ENCODE data around the gene SLC4A3.

SLC4A3 gene

DNA sequence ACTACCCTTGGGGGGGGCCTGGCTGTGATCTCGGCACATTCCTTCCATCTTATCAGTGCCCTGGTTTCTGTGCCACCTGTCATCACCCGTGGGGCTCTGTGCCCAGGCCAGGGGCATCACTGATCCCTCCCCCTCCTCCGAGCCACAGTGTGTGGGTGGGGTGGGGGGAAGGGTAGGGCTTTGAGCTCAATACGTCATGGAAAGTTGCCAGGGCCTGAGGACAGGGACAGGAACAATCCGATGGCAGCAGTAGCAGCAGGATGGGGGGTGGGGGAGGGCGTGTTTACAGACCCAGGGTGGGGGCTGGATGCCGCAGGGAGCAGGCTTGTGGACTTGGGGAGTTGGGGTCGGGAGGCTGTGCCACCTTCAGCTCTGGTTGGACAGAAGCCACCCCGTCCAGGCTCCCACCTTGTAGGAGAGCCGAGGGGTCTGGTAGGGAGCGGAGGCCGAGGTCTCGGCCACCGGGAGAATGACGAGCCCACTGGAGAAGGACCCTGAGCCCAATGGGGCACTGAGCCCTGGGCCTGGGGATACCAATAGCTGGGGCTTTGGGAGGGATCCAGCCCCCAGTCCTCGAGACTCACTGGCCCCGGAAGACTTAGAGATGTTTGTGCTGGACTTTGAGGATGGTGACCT lies 3.5 kb downstream of the SLC4A3 start:
- in situ Hi-C loops (cut with HindIII; ENCODE audit: low sequenced_read_pairs): no loop called here

DNA sequence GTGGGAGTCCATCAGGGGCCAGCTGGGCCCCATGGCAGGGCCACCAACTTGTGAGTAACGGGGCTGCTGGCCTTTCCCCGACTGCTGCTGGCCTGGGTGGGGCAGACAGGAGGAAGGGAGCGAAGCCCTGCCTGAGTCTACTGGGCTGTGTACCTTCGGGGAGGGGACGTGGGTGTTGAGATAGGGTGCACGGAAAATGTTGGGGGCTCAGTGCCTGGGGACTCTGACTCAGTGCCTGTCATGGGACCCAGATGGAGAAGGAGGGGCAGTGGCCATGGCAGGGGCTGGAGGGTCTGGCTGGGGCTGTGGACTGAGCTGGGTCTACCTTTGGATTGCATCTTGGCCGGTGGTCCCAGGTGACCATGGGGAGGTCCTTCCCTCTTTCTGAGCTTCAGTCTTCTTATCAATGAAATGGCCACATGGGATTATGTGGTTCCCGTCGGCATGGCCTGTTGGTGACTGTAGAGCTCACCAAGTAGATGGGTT lies 4.0 kb downstream of the SLC4A3 start:
- in situ Hi-C loops (cut with HindIII; ENCODE audit: low sequenced_read_pairs): no loop called here

DNA sequence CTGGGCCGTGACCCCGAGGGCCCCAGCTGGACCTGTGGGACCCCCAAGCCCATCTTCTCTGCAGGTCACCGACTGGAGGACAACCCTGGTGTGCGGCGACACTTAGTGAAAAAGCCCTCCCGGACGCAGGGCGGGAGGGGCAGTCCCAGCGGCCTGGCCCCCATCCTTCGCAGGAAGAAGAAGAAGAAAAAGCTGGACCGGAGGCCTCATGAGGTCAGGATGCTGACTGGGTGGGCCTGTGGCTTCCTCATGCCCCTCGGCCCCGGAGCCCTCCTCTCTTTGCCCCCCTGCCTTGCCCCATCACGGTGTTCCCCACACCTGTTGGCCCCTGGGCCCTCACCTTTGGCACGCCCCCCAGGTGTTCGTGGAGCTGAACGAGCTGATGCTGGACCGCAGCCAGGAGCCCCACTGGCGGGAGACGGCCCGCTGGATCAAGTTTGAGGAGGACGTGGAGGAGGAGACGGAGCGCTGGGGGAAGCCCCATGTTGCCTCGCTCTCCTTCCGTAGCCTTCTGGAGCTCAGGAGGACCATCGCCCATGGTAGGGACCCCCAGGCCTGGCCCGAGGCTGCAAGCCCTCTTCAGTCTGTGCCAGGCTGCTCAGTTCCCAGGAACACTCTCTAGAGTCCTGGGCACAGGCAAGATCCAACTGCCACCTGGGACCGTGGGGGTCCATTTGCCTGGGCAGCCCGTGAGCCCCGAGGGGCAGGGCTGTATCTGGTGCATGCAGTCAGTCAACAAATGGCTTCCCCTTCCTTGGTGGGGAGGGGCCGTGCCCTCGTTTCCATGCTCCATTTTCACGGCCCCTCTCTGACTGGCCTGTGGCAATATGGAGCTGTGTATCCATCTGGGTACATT lies 4.7 kb downstream of the SLC4A3 start:
- in situ Hi-C loops (cut with HindIII; ENCODE audit: low sequenced_read_pairs): no loop called here

DNA sequence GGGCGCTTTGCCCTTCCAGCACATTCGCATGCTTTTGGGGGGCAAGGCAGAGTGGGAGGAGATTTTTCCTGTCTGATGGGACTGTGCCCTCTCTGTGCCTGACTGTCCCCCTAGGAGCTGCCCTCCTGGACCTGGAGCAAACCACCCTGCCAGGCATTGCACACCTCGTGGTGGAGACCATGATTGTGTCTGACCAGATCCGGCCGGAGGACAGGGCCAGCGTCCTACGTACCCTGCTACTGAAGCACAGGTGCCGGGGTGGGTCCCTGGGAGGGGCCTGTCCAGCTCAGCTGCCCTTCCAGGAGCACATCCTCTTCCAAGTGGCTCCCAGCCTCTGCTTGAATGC lies 5.3 kb downstream of the SLC4A3 start:
- in situ Hi-C loops (cut with HindIII; ENCODE audit: low sequenced_read_pairs): no loop called here

DNA sequence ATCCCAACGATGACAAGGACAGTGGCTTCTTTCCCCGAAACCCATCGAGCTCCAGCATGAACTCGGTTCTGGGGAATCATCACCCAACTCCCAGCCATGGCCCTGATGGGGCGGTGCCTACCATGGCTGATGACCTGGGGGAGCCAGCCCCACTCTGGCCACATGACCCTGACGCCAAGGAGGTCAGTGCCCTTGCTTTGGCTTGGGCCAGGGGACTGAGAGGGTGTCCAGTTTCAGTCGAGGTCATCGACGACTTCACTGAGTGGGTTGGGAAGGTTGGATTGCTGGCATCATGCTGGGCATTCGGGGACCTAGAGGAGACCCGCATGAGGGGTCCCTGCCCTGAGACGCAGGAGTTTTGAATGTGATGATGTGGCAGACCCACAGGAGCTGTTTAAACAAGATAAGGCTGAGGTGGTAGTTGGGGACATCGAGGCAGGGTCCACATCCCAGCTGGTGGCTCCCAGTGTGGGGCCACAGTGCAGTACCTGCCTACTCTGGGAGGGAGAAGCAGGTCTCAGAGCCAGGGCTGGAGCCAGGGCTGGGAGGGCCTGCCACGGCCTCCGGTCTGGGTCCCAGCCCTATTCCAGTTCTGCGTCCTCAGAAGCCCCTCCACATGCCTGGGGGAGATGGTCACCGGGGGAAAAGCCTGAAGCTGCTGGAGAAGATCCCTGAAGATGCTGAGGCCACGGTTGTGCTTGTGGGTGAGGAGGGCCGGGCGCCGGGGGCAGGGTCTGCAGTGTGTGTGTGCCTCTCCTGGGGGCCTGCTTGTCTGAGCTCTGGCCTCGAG lies 6.0 kb downstream of the SLC4A3 start:
- in situ Hi-C loops (cut with HindIII; ENCODE audit: low sequenced_read_pairs): no loop called here

DNA sequence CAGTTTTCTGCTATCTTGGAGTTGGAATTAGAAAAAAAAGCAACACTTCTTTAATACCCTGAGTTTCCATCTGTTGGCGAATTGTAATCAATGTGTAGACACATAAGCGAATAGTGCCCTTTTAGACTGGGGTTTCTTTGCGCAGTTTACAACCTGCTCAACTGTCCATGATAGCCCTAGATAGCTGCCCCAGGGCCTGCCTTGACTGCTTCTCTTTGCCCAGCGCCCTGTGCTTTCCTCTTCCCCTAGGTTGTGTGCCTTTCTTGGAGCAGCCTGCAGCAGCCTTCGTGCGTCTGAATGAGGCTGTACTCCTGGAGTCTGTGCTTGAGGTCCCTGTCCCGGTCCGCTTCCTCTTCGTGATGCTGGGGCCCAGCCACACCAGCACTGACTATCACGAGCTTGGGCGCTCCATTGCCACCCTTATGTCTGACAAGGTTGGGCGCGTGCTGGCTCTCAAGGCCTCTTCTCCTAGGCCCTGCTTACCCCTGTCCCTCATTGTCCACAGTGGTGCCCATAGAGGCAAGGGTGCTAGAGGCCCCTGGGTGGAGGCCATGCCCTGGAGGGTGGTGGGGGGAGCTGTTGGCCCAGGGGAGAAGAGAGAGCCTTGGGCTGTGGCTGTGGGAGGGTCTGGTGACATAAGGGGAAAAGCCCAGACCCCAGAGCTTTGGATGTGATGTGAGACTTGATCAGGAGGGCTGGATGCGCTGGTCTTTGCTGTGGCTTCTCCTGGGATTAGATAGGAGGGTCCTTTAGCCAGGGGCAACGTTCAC lies 6.9 kb downstream of the SLC4A3 start:
- in situ Hi-C loops (cut with HindIII; ENCODE audit: low sequenced_read_pairs): no loop called here

DNA sequence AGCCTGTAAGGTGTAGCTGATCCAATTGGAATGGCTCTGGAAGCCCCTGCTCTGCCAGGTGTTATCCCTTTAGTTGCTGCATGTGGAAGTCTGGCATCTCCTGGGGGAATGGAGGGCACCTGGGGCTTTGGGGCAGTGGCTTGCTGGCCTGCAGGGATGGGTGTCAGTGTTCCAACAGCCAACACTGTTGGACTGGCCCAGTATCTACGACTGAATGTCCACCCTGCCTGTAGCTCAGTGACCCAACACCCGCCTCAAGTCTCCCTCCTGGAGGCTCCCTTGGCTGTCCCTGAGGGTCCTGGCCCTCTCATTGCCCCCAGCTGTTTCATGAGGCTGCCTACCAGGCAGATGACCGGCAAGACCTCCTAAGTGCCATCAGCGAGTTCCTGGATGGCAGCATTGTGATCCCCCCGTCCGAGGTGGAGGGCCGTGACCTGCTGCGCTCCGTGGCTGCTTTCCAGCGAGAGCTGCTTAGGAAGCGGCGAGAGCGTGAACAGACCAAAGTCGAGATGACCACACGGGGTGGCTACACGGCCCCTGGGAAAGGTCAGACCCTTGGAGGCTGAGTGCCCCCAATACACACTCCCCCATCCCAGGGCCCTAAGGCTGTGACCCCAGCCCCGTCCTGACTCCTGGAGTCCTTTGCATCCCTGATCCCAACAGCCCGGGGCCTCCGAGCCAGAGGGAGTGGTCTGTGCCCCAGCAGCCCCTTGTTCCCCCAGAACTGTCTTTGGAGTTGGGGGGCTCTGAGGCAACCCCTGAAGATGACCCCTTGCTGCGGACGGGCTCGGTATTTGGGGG lies 7.7 kb downstream of the SLC4A3 start:
- in situ Hi-C loops (cut with HindIII; ENCODE audit: low sequenced_read_pairs): no loop called here

DNA sequence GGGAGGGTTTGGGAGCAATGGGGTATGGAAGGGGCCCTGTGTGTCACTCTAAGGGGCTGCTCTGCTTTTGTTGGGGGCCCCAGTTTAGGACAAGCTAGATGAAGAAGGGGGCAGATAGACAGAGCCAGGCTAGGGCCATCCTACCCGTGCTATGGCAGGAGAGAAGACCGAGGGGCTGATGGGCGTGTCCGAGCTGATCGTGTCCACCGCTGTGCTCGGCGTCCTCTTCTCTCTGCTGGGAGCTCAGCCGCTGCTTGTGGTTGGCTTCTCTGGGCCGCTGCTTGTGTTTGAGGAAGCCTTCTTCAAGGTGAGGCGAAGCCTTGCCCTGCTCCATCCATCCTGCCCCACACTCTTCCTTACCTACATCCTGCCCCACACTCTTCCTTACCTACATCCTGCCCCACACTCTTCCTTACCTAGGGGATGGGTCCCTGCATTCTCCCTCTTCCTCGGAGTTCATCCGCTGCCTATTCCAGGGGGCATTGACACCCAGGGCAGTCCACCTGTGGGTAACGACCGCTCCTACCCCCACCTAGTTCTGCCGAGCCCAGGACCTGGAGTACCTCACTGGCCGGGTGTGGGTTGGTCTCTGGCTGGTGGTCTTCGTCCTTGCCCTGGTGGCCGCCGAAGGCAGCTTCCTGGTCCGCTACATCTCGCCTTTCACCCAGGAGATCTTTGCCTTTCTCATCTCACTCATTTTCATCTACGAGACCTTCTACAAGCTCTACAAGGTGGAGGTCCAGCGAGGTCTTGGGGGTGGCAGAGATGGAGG lies 8.9 kb downstream of the SLC4A3 start:
- in situ Hi-C loops (cut with HindIII; ENCODE audit: low sequenced_read_pairs): no loop called here

DNA sequence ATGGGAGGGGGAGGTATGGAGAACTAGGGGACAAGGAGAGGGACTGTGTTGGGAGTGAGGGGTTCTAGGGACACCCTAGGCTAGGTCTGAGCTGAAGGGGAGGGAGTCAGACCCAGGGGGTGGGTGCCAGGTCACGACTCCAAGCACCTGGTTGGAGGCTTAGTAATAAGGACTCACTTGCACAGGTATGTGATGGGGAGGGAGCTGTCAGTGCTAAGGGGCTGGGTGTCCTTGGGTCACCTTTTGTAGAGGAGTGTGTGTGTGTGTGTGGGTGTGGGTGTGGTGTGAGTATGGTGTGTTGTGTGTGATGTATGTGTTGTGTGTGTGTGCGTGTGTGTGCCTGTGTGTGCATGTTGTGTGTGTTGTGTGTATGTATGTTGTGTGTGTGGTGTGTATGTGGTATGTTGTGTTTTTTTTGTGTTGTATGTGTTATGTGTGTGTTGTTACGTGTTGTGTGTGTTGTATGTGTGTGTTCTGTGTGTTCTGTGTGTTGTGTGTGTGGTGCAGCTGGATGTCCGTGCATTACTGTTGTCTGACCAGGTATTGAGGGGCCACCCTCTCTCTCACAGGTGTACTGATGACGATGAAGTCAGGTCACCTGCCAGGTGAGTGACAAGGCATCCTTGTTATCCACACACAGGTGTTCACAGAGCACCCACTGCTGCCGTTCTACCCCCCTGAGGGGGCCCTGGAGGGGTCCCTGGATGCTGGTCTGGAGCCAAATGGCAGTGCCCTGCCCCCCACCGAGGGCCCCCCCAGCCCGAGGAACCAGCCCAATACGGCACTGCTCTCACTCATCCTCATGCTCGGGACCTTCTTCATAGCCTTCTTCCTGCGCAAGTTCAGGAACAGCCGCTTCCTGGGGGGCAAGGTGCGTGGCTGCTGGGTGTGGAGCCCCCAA lies 9.8 kb downstream of the SLC4A3 start:
- in situ Hi-C loops (cut with HindIII; ENCODE audit: low sequenced_read_pairs): no loop called here

DNA sequence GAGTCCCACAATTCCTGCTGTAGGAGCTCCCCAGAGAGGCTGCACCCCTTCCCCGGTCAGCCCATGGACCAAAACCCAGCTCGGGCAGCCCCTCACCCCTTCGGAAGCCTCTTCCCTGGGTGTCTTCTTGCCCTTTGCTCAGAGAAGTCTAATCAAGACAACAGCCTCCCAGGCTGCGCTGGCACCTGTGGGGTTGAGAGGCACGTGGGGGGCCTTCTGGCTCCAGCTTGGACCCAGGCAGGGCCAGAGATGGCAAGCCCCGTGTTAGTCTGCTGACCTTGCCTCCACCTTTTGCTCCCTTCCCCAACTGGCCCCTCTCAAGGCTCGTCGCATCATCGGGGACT lies 10.4 kb downstream of the SLC4A3 start:
- in situ Hi-C loops (cut with HindIII; ENCODE audit: low sequenced_read_pairs): no loop called here

DNA sequence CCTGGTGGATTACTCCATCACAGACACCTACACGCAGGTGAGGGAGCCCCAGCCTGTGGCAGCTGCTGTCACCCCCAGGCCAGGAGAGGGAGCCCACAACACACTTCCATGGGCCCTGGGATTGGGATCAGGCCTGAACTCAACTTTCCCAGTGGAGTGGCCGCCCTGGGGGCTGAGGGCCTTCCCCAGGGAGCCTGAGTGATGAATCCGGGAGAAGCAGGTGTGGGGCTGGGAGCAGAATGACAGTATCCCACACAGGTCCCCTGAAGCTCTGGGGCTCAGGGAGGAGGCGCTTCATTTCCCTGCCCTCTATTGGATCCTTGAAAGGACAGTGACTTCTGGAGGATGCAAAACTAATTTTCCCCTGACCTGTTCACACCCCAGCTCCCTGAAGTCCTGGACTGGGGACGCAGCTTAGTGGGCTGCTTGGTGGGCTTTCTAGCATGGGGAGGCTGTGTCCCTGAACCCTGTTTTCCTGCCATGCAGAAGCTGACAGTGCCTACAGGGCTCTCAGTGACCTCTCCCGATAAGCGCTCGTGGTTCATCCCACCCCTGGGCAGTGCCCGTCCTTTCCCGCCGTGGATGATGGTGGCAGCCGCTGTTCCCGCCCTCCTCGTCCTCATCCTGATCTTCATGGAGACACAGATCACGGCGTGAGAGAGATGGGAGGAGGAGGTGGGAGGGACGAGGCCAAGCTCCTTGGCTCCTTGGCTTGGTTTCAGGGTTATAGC lies 11.0 kb downstream of the SLC4A3 start:
- in situ Hi-C loops (cut with HindIII; ENCODE audit: low sequenced_read_pairs): no loop called here

DNA sequence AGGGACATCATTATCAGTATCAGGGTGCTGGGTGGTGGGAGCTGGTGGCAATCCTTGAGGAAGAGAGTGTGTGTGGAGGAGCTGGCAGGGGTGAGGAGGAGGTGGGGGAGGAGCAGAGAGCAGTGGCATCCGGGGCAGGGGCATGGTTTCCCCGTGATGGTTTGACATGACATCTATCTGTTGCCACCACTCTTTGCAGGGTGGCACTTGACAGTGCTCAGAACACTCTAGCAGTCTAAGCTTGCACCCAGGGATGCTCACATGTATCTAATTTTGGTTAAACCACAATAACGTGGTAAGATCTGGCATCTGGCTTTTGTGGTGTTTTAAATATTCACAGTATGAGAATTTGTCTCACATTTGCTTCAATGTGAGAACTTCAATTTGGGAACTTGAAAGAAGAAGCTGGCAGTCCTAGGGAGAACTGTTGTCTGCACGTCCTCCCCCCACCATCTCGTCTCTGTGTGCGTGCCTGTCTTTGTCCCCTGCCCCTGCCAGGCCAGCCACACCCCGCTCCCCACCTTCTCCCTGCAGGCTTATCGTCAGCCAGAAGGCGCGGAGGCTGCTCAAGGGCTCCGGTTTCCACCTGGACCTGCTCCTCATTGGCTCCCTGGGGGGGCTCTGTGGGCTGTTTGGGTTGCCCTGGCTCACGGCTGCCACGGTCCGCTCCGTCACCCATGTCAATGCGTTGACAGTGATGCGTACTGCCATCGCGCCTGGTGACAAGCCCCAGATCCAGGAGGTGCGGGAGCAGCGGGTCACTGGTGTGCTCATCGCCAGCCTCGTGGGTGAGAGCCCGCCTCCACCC lies 11.7 kb downstream of the SLC4A3 start:
- in situ Hi-C loops (cut with HindIII; ENCODE audit: low sequenced_read_pairs): no loop called here

DNA sequence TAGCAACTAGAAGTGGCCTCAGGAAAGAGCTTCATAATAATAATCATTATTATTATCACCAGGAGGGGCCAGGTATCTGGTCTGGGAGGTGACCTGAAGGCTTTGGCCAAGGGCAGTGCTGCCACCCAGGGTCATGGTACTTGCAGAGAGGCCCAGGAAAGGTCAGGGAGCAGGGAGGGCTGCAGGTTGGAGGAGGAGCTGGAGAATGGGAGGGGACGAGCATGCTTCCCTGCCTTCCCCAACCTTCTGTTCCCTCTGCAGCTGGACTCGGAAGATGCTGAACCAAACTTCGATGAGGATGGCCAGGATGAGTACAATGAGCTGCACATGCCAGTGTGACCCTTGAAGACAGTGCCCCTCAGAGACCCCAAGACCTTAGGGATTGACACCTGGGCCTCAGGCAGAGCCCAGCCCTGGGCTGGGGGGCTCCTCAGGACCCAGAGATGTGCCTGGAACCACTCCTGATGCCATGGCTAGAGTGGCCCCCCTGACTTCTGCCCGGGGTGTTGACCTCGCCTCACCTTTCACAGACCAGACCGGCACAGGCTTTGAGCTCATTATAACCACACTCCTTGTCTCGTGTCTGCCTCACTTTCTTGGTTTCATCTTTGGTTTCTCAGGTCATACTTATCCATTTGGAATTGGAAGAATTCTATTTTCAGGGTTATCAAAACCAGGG lies 14.1 kb downstream of the SLC4A3 start:
- in situ Hi-C loops (cut with HindIII; ENCODE audit: low sequenced_read_pairs): no loop called here

DNA sequence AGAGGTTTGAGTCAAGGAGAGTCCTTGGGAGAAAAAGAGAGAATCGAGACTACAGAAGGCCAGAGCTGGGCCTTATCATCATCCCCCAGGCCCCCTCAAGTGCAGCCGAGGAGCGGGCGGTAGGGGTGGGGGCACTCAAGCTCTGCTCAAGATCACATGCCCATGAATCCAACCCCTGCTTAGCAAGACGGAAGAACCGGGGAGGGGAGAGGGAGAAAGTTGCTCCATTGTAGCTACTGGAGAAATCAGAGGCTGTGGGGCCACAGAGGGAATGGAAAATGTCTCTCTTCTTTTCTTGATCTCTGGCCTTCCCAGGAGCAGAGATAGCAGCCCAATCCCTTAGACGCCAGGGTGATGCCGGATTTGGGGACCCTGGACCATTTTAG lies 14.6 kb downstream of the SLC4A3 start:
- in situ Hi-C loops (cut with HindIII; ENCODE audit: low sequenced_read_pairs): no loop called here

DNA sequence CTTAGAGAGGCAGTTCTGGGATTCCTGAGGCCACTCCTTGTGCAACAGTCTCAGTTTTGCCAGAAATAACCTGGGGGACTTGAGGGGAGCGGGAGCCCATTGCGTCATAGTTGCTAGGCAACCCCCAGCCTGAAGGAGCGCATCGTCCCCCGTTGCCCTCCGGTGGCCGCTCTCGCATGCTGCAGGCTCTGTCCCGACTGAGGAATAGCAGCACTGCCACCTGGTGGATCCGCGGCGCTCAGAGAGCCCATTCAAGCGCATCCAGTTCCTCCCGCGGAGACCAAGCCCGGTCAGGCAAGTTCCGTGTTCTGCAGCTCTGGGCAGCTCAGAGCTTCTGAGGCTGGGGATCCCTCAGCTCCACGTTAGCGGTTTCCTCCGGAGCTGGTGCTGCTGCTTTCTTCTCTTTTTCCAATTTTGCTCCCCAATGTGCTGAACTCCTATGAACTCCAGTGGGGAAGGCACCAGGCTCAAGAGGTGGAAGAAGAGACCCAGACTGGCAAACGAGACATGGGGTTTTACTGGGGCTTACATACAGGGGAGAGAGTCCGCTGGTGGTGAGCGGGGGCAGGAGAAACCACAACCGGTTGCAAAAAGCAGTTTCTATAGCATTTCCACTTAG lies 15.1 kb downstream of the SLC4A3 start:
- in situ Hi-C loops (cut with HindIII; ENCODE audit: low sequenced_read_pairs): no loop called here

DNA sequence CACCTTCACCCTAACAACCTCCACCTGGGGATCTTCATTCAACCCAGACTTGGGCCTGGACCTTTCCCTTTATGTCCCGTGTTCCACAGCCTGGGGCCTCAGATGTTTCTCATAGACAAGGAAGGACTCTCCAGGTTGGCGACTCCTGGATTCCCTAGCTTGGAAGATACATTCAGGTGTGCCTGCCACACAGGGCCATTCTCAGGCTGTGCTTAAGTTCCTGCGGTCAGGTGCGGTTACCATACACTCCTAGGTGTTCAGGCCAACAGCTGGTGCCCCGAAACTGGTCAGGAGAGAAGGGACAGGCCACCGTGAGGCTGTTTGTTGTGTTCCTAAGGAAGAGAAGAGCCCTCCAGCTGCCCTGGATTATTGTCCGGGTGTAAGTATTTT lies 15.6 kb downstream of the SLC4A3 start:
- in situ Hi-C loops (cut with HindIII; ENCODE audit: low sequenced_read_pairs): no loop called here

All from endothelial cell of hepatic sinusoid (primary cell).